ENCODE results near the gene MAPK10.

MAPK10 gene

DNA sequence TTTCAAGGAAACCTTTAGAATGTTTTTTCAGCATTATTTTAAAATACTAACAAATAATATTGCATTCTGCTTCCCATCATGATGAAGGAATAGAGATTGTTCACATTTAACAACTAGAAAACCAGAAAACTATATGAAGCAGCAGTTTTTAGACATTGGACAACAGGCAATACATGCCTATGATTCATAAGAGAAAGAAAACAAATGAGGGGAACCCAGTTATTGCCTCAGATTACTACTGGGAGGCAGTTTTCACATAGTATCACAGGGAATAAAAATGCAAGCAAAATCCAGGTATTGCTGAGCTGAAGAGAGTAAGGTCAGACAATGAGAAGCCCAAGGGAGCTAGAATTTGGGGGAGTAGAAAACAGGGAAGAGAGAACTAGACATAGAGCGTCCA lies 373.6 kb downstream of the MAPK10 start:
- no peak overlapping the region for H3K4me3 ChIP-seq (ENCODE audit: low read length, poor library complexity, severe bottlenecking)
- H4K20me1 ChIP-seq (ENCODE audit: insufficient read depth, low read length, poor library complexity, severe bottlenecking): no peaks in the 10 kb centered on the region
- H3K79me2 ChIP-seq (ENCODE audit: insufficient read depth, low read length): no peaks in the 10 kb centered on the region
- no peaks in the 10 kb centered on the region for H3K9me3 ChIP-seq (ENCODE audit: insufficient read depth, low read depth, low read length)
- H3K9me2 ChIP-seq (replicated peaks; ENCODE audit: low read depth, low read length): no peaks in the 10 kb centered on the region
- H3K4me2 ChIP-seq (ENCODE audit: low read depth, low read length, poor library complexity, severe bottlenecking): no peak overlapping the region
- peaks cover 4% of the 10 kb centered on the region for H3K4me1 ChIP-seq (ENCODE audit: insufficient read depth, low read length, poor library complexity, severe bottlenecking)
- H3K27me3 ChIP-seq (ENCODE audit: insufficient read depth, low read length, poor library complexity, severe bottlenecking): no peaks in the 10 kb centered on the region
- no peak overlapping the region for H3K9ac ChIP-seq (ENCODE audit: low read depth, low read length, poor library complexity, severe bottlenecking)
- TF ChIP-seq, protein P1, sequence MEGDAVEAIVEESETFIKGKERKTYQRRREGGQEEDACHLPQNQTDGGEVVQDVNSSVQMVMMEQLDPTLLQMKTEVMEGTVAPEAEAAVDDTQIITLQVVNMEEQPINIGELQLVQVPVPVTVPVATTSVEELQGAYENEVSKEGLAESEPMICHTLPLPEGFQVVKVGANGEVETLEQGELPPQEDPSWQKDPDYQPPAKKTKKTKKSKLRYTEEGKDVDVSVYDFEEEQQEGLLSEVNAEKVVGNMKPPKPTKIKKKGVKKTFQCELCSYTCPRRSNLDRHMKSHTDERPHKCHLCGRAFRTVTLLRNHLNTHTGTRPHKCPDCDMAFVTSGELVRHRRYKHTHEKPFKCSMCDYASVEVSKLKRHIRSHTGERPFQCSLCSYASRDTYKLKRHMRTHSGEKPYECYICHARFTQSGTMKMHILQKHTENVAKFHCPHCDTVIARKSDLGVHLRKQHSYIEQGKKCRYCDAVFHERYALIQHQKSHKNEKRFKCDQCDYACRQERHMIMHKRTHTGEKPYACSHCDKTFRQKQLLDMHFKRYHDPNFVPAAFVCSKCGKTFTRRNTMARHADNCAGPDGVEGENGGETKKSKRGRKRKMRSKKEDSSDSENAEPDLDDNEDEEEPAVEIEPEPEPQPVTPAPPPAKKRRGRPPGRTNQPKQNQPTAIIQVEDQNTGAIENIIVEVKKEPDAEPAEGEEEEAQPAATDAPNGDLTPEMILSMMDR (conservative IDR thresholded peaks at IDR 0.05; ENCODE audit: low read length): no peak
- no peak for TF ChIP-seq EZH2phosphoT487 (IDR thresholded peaks at IDR 0.05; ENCODE audit: borderline replicate concordance)
- H3F3A ChIP-seq (ENCODE audit: low read depth): no peaks in the 10 kb centered on the region
- H2AFZ ChIP-seq (ENCODE audit: low read length): no peak overlapping the region
- no peaks in the 10 kb centered on the region for H3K36me3 ChIP-seq (ENCODE audit: insufficient read depth, low read length)

DNA sequence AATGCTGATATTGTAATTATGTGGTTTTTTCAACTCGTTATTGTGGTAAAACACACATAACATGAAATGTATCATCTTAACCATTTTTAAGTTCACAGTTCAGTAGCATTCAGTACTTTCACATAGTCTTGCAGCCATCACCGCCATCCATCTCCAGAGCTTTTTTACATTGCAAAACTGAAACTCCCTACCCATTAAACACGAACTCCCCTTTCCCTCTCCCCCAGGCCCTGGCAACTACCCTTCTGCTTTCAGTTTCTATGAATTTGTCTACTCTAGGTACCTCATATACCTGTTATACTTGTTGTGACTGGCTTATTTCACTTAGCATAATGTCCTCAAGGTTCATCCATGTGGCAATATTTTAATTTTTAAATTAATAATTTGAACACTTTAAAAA lies 380.6 kb downstream of the MAPK10 start:
- Histone ChIP-seq H3K79me2 (ENCODE audit: insufficient read depth, low read length) (no peaks in the 10 kb centered on the region), H3K9me3 (ENCODE audit: insufficient read depth, low read depth, low read length) (no peaks in the 10 kb centered on the region), H3K4me3 (ENCODE audit: low read length, poor library complexity, severe bottlenecking) (no peak overlapping the region), H3K4me1 (ENCODE audit: insufficient read depth, low read length, poor library complexity, severe bottlenecking) (peaks cover 4% of the 10 kb centered on the region), H3K27me3 (ENCODE audit: insufficient read depth, low read length, poor library complexity, severe bottlenecking) (no peaks in the 10 kb centered on the region), H3K4me2 (ENCODE audit: low read depth, low read length, poor library complexity, severe bottlenecking) (no peak overlapping the region), H3K9ac (ENCODE audit: low read depth, low read length, poor library complexity, severe bottlenecking) (no peak overlapping the region), H2AFZ (ENCODE audit: low read length) (no peak overlapping the region), H4K20me1 (ENCODE audit: insufficient read depth, low read length, poor library complexity, severe bottlenecking) (no peaks in the 10 kb centered on the region), H3F3A (ENCODE audit: low read depth) (no peaks in the 10 kb centered on the region), H3K9me2 (replicated peaks; ENCODE audit: low read depth, low read length) (no peaks in the 10 kb centered on the region), H3K36me3 (ENCODE audit: insufficient read depth, low read length) (no peaks in the 10 kb centered on the region)
- TF ChIP-seq, protein P1 (conservative IDR thresholded peaks at IDR 0.05; ENCODE audit: low read length): no peak
- TF ChIP-seq EZH2phosphoT487 (IDR thresholded peaks at IDR 0.05; ENCODE audit: borderline replicate concordance): no peak

DNA sequence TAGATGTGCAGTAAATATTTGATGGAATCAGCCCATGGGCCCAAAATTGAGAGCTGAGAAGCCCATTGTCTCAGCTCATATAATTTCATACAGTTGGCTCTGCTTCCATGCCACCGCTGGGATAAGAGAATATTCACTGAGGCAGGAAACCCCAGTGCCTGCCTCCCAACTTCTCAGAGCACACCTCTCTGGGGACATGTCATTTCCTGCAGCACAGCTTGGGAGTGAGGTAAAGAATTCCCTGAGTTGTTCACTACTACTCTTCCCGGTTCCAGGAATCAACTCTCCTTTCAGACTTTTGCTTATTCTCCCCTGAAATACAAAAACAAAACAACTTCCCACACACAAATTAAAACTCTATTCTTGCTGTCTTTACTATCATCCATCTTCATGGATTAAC lies 389.3 kb downstream of the MAPK10 start:
- Histone ChIP-seq H3K4me2 (ENCODE audit: low read depth, low read length, poor library complexity, severe bottlenecking) (no peak overlapping the region), H3K9me3 (ENCODE audit: insufficient read depth, low read depth, low read length) (no peaks in the 10 kb centered on the region), H3K4me1 (ENCODE audit: insufficient read depth, low read length, poor library complexity, severe bottlenecking) (peaks cover 35% of the 10 kb centered on the region), H3K9ac (ENCODE audit: low read depth, low read length, poor library complexity, severe bottlenecking) (no peak overlapping the region), H2AFZ (ENCODE audit: low read length) (no peak overlapping the region; the same call in 1 of the 2 replicates), H3K36me3 (ENCODE audit: insufficient read depth, low read length) (no peaks in the 10 kb centered on the region), H3K79me2 (ENCODE audit: insufficient read depth, low read length) (no peaks in the 10 kb centered on the region), H3K4me3 (ENCODE audit: low read length, poor library complexity, severe bottlenecking) (no peak overlapping the region), H4K20me1 (ENCODE audit: insufficient read depth, low read length, poor library complexity, severe bottlenecking) (no peaks in the 10 kb centered on the region), H3K9me2 (replicated peaks; ENCODE audit: low read depth, low read length) (no peaks in the 10 kb centered on the region), H3F3A (ENCODE audit: low read depth) (peaks cover 3% of the 10 kb centered on the region; the same call in 1 of the 2 replicates), H3K27me3 (ENCODE audit: insufficient read depth, low read length, poor library complexity, severe bottlenecking) (no peaks in the 10 kb centered on the region)
- TF ChIP-seq, protein P1 (conservative IDR thresholded peaks at IDR 0.05; ENCODE audit: low read length): no peak
- TF ChIP-seq EZH2phosphoT487 (IDR thresholded peaks at IDR 0.05; ENCODE audit: borderline replicate concordance): no peak

Data from Loucy (cell line).